Activated CD4-positive, alpha-beta T cell treated with anti-CD3 and anti-CD28 coated beads for 1 hour (primary cell): ENCODE data around the gene SFXN1.
"Not testable (repeated sequence)": the region's sequence is repeated elsewhere in the genome, so short reads cannot be mapped to it uniquely, and the experiment has no call there.

Source experiments
- DNase-seq: peaks from one replicate; pipeline ENCODE4 v3.0.0-alpha.2; 2020

The SFXN1 gene, protein sequence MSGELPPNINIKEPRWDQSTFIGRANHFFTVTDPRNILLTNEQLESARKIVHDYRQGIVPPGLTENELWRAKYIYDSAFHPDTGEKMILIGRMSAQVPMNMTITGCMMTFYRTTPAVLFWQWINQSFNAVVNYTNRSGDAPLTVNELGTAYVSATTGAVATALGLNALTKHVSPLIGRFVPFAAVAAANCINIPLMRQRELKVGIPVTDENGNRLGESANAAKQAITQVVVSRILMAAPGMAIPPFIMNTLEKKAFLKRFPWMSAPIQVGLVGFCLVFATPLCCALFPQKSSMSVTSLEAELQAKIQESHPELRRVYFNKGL

GRCh38 chr5:175478384-175479124, at the start of gene SFXN1:
Gene SFXN1 (plus strand): TSS chr5:175478560. CDS start chr5:175492104, 13,544 bp downstream.
- peak; percentile 71 for DNase-seq

DNA sequence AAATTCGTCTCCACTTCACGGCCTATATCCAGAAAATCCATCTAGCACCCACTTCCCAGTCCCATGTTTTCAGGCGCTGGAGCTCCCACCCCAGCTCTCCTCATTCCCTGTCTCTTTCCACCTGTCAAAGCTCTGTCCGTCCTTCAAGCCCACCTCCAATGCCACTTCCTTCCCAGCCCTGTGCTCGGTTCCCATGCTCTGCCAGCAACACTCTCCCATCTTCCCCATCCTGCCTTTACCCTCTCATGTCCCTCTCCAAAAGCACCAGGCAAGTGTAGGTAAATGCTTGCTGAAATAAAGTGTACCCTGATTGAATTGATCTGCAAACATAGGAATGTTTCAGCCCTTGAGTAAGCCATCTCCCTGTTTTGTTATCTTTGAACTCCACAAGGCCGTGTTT, 43.6 kb upstream of the SFXN1 start:
- DNase-seq: no peak

DNA sequence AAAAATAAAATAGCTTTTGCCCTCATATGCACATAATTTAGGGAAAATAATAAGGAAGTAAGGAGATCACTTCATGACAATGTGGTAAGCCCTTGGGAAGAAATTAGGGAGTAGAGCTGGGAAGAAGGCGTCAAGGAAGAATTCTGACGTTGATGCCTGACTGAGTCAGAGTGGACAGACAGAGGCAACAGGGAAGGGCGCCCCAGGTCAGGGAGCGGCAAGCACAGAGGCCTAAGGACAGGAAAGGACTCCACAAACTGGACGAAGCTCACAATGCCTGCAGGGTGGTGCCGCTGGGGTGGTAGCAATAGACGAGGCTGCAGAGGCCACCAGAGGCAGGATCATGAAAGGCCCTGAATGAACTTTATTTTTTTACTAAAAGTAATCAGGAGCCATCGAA, 42.0 kb upstream of the SFXN1 start:
- no peak for DNase-seq

DNA sequence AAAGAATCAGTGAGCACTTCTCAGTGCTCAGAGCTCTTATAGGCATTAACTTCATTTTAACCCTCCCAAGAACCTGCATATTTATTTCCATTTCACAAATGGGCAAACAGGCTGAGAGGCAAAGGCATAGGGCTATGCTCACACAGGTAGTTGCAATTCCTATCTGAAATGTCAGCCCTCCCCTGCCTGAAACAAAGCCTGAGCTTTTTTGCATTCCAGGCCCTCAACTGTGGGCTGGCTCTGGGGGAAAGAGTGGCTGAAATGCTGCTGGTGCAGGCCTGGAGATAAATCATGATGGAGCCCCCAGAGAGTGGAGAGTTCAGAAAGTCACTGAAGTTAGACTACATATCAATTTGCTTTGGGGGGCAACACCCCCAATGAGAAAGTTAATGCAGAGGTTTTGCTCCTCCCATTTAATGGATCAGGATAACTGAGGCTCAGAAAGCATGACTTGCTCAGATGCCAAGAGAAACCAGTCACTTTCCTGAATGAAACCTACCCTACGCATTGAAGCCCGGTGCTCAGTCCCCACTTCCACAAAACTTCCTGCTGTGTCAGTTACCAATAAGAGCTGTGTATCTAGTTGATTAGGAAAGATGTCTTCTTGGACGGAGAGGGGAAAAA, 40.0 kb upstream of the SFXN1 start:
- DNase-seq: no peak

DNA sequence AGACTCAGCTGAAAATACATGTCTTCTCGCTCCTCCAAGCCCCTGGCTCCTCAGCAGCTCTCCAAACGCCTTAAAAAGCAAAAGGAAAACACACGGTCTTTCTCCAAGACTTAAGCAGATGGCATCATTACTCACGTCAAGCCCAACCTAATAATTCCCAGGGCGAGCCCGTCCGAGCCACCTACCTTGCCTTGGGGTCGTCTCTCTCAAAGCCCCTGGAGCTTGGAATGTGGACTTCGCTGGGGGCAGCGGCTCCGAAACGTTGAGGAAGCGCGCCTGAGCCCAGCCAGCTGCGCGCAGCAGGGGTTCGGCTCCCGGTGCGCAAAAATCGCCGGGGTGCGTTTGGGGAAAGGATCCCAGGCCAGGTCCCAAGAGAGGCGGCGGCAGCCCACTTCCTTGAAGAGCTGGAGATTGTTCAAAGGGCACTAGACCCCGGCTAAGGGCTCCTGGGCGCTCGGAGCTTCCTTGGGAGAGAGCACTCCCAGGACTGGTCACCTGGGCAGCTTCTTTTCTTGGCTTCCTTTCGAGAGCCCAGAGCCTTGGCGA, 34.8 kb upstream of the SFXN1 start:
- no peak for DNase-seq

GRCh38 chr5:175444060-175444904, 34.1 kb upstream of the SFXN1 start, which contains the start of gene DRD1:
Gene DRD1 (minus strand): TSS chr5:175444182. CDS start chr5:175443099, 1,083 bp downstream.
- DNase-seq: peak; percentile 28

DNA sequence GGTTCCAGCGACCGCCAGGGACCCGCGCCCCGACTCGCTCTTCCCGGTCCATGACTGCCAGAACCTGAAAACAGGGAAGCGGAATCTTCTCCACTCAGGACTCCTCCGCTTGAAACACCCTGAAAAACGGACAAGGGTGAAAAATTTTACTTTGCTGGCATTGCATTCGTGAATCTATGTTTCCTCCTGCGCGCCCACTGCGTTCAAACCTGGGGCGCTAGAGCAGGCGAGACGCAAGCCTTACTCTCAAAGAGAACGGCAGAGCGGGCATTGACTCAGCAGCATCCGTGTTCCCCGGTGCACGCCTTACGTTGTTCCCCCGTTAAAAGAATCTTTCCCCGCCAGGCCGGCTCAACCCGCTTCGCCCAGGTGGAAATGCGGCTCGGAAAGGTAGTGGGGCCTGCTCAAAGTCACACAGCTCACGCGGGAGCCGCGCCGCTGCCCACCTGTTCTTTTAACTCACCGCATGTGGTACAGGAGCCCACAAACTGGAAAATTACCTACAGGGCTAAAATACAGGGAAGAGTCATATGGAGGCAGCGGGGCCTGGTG, 33.4 kb upstream of the SFXN1 start:
- no peak for DNase-seq

- not testable (repeated sequence) for DNase-seq
These were observed 32.0 kb upstream of the SFXN1 start for GRCh38 chr5:175446378-175446777.

- DNase-seq: no peak
These were observed 30.8 kb upstream of the SFXN1 start for GRCh38 chr5:175447571-175447970.

GRCh38 chr5:175448276-175448675, 30.1 kb upstream of the SFXN1 start:
- no peak for DNase-seq

DNA sequence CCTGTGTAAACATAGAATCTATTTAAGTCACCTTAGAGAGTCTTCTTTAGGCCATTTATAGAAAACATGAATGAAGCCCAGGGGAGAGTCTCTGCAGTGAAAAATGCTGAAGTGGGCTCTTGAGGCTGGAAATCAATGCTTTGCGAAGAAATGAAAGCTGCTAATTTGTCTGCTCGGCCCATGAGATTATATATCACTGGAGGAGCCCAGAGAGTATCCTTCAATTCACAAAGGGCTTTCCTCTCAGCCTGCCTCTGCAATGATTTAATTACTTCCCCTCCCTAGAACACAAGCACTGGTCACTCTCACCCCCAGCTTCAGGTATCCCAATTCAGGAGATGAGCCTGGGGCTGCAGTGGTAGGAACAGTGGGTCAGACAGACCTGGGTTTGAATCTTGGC, 26.2 kb upstream of the SFXN1 start:
- DNase-seq: no peak

DNA sequence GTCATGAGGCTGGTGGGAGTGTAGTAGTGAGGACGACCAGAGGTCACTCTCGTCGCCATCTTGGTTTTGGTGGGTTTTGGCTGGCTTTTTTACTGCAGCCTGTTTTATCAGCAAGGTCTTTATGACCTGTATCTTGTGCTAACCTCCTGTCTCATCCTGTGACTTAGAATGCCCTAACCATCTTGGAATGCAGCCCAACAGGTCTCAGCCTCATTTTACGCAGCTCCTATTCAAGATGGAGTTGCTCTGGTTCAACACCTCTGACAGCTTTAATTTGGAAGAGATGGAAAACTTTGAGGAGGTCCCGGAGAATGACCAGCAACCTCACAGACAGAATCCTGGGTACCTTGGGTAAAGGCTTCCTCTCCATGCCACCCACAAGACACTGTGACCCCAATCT, 24.0 kb upstream of the SFXN1 start:
- not testable (repeated sequence) for DNase-seq

- DNase-seq: no peak
These were observed 22.1 kb upstream of the SFXN1 start for GRCh38 chr5:175456105-175456742.

DNA sequence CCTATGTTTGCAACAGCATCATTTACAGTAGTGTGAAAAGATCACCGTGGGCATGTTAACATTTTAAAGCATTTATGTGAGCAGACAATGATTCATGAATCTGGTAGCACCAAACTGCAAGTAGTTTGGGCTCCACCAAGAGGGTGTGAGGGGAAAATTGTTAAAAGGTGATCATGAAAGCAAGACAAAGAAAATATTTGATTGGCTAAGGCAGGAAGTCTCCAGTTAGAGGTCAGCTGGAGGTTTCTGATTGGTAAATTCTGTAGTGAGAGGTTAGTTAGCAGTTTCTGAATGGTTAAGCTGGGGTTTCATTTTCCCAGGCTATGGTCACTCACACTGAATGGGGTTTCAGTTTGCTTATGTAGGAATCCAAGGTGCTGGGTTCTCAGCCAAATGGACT, 20.9 kb upstream of the SFXN1 start:
- DNase-seq: no peak

- no peak for DNase-seq
These were observed 18.2 kb upstream of the SFXN1 start for GRCh38 chr5:175460126-175460525.

- DNase-seq: no peak
These were observed 17.8 kb upstream of the SFXN1 start for GRCh38 chr5:175460552-175460951.

GRCh38 chr5:175461370-175461769, 17.0 kb upstream of the SFXN1 start:
- no peak for DNase-seq

DNA sequence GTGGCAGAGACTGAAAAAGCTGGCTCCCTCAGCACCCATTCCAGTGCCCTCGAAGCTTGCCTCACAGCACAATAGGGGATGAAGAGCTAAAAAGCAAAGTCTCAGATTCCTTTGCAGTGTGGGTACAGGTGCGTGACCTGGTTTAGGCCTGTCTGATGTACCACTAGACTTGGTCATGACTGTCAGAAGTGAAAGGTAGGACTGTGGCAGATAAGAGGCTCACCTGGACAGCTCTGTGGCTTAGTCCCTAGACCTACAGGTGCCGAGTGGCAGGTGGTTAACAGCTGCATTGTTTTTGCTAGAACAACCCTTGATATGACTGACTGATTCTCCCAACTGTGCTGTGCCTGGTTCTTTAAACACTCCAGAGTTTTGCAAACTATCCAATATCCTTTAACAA, 14.7 kb upstream of the SFXN1 start:
- DNase-seq: no peak

DNA sequence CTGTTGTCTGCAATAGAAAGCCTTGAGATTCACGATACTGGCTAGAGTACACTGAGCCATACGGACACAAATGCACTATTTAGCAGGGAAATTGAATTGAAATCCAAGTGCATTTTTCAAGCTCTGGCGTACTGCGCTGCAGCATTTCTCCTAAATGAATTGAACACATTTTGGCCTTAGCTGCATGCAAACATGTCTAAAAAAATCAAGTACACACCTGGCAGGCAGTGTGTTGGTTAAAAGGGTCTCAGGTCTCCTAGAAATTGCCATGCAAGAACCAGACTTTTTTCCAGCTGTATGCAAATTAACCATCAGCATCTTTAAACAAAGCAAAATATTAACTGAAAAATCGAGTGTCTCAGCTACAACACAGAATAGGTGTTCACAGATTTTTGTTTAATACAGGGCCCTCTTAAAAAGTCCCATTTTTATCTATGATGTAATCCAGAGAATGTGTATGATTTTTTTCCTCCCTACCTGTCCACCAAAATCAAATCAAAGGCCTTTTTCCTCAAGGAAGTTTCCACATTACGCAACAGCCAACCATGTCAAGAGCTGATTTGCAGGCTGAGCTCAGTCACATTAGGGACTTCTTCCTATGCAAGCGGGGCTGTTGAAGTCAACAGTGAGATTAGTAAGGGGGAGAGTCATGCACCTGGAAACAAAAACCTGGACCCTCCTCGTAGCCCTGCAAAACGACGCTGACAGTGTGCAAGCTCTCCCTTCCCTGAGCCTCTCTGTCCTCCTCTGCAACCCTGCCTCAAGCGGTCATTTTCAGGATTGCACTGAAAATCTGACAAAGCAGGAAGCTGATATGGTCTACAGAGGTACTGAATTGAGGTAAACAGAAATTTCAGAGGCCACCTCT, 14.1 kb upstream of the SFXN1 start:
- peak; percentile 36 for DNase-seq

- no peak for DNase-seq
These were observed 13.5 kb upstream of the SFXN1 start for GRCh38 chr5:175464942-175465233.

GRCh38 chr5:175465282-175465681, 13.1 kb upstream of the SFXN1 start:
- no peak for DNase-seq
